T1000 (cell line): ENCODE results near the gene DNMT3A.

Experiments used
- DNase-seq: peaks from one replicate; lab custom pipeline; 2025; ENCODE audit warnings: mixed read lengths; lab: John Stamatoyannopoulos, UW

The DNMT3A gene

DNA sequence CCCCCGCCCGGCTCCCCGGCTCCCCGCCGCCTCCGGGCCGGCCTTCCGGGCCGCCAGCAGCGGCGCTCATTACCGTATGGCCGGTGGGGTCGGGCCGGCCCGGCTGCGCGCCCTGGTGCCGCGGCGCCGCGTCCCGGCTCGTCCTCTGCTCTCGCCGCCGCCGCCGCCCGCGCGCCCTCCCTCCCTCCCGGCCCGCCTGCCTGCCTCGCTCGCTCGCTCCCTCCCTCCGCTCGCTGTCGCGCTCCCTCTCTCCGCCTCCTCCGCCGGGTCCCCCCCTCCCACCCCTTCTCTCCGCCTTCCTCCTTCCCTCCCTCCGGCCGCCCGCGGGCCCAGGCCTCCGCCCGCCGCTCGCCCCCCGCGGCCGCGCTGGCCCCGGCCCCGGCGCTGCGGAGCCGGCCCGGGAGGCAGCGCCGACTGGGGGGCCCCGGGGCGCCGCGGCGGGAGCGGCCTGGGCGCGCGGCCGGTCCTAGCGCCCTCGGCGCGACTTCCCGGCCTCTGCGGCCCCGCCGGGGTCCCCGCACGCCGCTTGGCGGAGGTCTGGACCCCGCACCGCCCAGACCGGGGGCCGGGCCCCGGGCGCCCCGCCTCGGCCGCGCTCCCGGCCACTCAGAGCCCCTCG is at the start of gene DNMT3A:
DNMT3A (minus strand) TSS at position 173 of the 619 bp plus-strand sequence. CDS start 27,941 bp downstream, outside the sequence.
- DNase-seq: peak; percentile 10

- DNase-seq: no peak
These were observed 47.4 kb upstream of the DNMT3A start for GRCh38 chr2:25389161-25389560.

DNA sequence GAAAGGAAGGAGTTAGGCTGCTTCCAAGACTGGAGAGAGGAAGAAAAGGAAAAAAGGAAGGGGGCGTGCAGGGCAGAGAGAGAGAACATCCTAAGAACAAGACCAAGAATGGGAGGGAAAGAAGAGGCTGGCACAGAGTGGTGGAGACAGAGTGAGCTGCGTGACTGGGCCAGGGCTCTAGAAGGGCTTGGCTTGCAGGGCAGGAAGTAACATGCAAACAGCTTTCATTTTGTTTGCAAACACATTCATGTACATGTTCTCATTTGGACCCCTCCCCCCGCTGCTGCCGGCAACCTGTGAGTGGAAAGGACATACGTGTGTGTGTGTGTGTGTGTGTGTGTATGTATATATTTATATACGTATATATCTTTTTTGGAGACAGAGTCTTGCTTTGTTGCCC is 46.8 kb upstream of the DNMT3A start:
- DNase-seq: no peak

DNA sequence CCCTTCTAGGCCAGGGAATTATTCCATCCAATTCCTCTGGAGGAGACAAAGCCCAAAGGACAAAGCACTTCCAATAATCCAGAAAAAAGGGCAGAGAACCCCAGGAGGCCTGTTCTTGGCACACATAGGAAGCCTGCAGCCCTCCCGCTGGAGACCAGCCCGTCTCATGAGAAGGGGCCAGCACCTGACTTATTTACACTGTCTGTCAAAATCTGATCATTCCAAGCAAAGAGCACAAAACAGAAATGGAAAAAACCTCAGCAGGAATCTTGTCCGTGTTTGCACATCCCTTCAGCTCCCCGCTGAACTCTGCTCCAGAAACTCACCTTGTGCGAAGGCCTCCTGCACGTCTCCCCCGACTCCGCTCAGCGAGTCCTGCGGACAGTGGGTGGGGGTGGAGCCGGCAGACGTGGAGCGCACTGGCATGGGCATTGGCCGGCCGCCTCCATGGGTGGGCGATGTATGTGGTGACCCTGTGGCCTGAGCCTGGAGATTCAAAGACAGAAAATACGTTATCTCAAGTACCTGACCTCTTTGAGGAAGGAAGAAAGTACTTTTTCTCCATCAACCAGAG is 46.2 kb upstream of the DNMT3A start:
- DNase-seq: no peak

- DNase-seq: no peak
These were observed 45.5 kb upstream of the DNMT3A start for GRCh38 chr2:25386971-25387875.

DNA sequence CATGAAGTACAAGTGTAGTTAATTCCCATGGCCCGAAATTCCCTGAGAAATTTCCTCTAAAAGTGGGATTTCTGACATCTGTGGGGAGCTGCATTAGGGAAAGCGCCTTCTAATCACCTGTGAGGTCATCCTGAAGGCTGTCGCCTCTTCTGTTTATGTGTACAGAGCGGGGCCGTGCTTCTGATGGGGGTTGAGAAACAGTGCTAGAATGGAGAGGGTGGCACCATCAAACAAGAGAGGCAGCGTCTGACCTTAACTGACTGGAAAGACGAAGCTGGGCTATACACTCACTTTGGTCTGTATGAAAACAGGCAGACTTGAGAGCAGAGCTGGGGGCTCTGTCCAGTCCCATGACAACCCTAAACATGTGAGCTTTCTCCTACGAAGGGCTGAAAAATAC is 44.2 kb upstream of the DNMT3A start:
- no peak for DNase-seq

- DNase-seq: no peak
These were observed 42.1 kb upstream of the DNMT3A start for GRCh38 chr2:25383806-25384205.

- no peak for DNase-seq
These were observed 39.8 kb upstream of the DNMT3A start for GRCh38 chr2:25381502-25381901.

- DNase-seq: no peak
These were observed 39.1 kb upstream of the DNMT3A start for GRCh38 chr2:25380586-25381375.

DNA sequence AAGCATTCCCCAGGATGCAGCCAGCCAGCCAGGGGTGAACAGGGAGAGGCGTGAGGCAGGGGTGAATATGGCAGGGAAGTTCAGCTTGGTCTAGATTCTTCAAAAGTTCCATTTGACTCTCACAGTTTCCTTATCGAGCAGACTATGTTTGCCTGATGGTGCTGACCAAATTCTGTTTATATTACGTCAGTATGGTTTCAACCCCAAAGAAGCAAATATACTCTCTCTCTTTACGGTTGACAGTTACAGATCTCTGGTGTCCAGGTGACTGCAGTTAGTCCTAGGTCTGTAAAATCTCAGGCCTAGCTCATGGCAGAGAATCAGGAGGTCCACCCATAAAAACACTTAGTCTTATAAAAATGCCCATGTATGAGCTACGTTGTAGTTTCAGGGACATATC is 38.3 kb upstream of the DNMT3A start:
- no peak for DNase-seq

DNA sequence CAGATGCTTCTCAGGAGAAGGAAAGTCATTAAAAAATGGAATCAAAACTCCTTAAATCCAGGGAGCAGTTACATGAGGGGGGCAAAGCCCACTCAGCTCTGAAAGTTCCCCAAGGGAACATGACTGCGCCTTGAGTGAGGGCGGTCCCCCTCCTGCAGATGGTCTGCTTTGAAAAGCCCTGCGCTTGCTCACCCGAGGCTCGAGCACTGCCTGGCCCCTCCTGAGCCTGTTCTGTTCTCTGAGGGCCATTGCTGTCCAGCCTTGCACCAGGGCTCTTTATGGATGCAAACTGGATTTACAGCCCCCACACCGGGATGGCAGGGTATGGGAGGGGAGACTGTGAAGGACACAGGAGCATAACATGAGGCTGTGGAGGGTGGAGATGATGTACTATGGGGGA is 37.8 kb upstream of the DNMT3A start:
- DNase-seq: no peak

- no peak for DNase-seq
These were observed 37.2 kb upstream of the DNMT3A start for GRCh38 chr2:25378731-25379490.

GRCh38 chr2:25377822-25378421 is 36.2 kb upstream of the DNMT3A start:
- DNase-seq: no peak

GRCh38 chr2:25376750-25377621 is 35.3 kb upstream of the DNMT3A start:
- peak; percentile 67 for DNase-seq

DNA sequence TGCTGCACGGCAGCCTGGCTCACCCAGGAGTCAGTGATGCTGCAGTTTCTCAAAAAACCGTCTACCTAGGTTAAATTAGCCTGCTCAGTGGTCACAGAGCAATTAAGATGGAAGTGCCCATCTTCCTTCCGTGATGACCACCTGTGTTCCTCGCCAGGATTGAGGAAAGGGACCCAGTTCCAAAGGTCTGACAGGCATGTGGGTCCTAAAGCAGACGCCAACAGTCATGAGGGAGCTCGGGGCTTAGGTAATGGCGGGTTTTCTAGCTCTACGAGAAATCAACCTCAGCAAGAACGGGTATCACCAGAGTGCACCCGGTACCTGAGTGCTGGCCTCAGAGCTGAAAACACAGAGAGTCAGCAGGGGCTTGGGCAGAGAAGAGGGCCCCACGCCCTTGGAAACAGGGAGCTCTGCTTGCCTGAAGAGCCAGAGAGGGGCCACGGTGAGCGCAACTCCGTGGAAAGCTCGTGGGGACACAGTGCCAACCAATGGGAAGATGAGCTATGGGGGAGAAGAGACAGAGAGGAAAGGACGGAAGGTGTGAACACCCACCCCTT is 34.3 kb upstream of the DNMT3A start:
- DNase-seq: no peak

- DNase-seq: no peak
These were observed 33.8 kb upstream of the DNMT3A start for GRCh38 chr2:25375371-25375988.

- no peak for DNase-seq
These were observed 33.1 kb upstream of the DNMT3A start for GRCh38 chr2:25374827-25375226.

DNA sequence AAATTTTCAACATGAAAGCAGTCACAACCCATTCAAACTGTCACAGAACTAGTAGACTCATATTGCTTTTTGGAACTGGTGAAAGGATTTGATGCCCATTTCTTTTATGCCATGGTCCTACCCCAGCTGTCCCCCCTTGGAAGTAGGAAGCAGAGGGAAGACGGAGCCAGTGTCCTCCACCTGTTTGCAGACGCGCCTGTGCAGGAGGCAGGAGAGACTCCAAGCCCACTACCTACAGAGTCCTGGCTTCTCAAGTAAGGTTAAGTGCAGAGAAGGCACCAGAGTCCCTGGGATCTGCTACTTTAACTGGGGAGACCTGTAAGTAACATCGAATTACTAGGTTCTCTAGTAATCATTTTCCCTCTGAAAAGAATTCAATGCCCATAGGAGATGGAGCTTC is 32.7 kb upstream of the DNMT3A start:
- no peak for DNase-seq

DNA sequence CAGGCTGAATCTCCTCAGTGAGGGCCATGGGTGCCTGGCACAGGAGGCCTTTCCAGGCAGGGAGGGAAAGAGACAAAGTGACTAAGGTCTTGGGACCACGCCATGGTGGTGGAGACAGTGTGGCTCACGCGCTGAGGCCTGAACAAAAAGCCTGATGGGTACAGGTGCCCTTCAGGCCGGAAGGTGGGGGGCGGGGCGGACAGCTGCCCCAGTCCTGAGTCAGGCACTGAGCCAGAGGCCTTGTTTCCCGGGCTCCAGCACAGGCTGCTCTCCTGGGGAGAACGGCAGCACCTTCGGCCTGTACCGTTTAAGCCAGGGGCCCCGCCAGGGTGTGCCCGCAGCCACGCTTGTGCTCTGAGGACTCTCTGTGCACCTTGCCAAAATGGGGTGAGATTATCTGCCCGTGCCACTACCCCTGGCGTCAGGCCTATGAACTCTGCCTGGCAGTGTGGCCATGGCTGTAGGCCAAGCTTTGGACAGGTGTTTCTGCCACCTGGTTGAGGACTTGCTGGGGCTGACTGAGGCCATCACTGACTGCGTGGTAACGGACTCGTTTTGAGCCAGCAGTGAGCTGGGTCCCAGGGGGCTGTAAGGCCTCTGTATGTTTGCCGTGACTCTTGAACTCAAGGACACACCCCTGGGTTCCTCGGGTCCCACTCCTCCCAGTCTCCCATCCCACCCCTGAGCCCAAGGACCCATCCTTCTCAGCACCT is 31.7 kb upstream of the DNMT3A start:
- no peak for DNase-seq
